ENCODE data around the gene CLCA1.

Gene CLCA1

GRCh38 chr1:86541859-86542258 is 73.1 kb downstream of the CLCA1 start:
- in situ Hi-C loops (cut with HindIII; ENCODE audit: low sequenced_read_pairs) = no loop called here

DNA sequence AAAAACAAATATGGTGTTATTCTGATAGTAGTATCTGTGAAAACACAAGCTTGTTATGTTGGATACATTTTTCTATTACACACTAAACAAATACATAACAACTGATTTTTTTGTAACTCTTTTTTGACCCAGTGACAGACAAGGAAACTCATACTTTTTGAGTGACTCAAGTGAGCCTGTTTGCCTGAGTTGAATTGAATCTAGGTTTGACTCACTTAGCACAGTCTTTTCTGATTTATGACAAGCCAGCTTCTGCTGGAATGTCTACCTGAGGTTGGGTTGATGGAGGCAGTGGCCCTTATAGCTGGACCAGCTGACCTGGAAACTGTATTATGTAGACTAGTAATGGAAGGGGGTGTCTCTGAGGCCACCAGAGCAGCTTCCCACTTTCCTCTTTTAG is 73.9 kb downstream of the CLCA1 start:
- in situ Hi-C loops (cut with HindIII; ENCODE audit: low sequenced_read_pairs) = no loop called here

DNA sequence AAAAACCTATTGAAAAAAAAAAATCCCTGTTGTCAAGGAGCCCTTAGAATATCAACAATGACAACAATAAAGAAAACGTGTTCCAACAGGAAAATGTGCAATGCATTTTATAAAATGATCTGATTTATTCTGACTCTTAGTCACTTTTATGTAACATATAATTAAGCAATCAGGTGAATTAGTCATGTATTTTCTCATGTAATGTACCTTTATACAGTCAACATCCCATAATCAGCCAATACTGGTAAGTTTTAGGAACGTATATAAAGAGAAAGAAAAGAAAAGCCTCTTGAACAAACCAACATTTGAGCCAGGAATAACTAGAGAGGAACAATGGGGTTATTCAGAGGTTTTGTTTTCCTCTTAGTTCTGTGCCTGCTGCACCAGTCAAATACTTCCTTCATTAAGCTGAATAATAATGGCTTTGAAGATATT is 78.1 kb downstream of the CLCA1 start, which contains the start of gene CLCA4:
CLCA4 (plus strand) TSS at position 292 of the 435 bp plus-strand sequence; CDS start at position 334, 42 bp downstream.
- in situ Hi-C loops (cut with HindIII; ENCODE audit: low sequenced_read_pairs) = no loop called here

DNA sequence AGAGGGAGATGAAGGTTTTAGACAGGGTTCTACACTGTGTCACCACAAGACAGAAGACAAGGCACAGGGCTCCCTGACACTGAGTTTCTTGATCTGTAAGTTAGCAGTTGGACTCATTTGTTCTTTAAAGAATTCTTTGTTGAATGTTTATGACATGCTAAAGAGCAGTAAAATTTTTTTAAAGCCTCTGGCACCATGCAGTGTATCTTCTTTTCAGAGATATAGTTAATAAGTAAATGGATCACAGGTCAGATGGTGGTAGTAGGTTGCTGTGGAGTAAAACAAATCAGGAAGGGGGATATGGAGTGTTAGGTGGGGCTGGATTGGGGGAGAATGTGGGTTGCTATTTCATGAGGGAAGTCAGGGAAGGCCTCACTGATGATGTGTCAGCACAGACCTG is 80.1 kb downstream of the CLCA1 start:
- in situ Hi-C loops (cut with HindIII; ENCODE audit: low sequenced_read_pairs) = no loop called here
